GM12878 (cell line): Measurements from ENCODE around the gene OPTC. TPM values are rescaled to one million over a fixed set of nuclear protein-coding genes. Genes with fewer than 3 reads are reported as not detected.

Source experiments
- ATAC-seq: fragments of 200-7000 bp; cut with Tn5 transposase; 3 replicates; pipeline ENCODE4 v1.9.1; 2020; ENCODE audit warnings: mild to moderate bottlenecking, moderate library complexity
- BruUV-seq: library from RNA; stranded (reverse); fragments of 400-500 nt; replicated peaks from 2 replicates; lab custom pipeline; 2021; lab: Mats Ljungman, UMichigan
- CTCF ChIA-PET: fragments of 300-600 bp; sonication (Branson Sonifier 250); formaldehyde crosslinking; extraction: SDS; loops from one replicate; lab custom pipeline; 2021; ENCODE audit warnings: inconsistent platforms; lab: Yijun Ruan, JAX
- POLR2A ChIA-PET: fragments of 350-600 bp; formaldehyde crosslinking; extraction: SDS; loops from one replicate; lab custom pipeline; 2021; ENCODE audit warnings: inconsistent platforms; lab: Charles Lee
- RAD21 ChIA-PET: fragments of 300-600 bp; sonication (Branson Sonifier 250); formaldehyde crosslinking; loops from one replicate; lab custom pipeline; 2023; ENCODE audit warnings: antibody characterized with exemption; ENCODE audit not compliant: unreplicated experiment; lab: Charles Lee
- SMC1A ChIA-PET: fragments of 300-600 bp; sonication (Branson Sonifier 250); formaldehyde crosslinking; loops from one replicate; lab custom pipeline; 2023; ENCODE audit not compliant: unreplicated experiment, uncharacterized antibody; lab: Charles Lee
- DNase-seq: peaks from one replicate; pipeline ENCODE4 v3.0.0-alpha.2; 2011; ENCODE audit warnings: low read depth, low spot score
- FAIRE-seq: peaks from 3 replicates; lab custom pipeline; 2011; peaks lifted over from hg19 to GRCh38; lab: Jason Lieb, UNC
- H2AFZ ChIP-seq: 2 replicates; pipeline ENCODE4 v1.6.0; 2011; ENCODE audit warnings: low read depth, low read length, control low read depth; ENCODE audit not compliant: control insufficient read depth
- H3K27ac ChIP-seq: 2 replicates; pipeline ENCODE4 v1.5.1; 2011; ENCODE audit warnings: control low read depth; ENCODE audit not compliant: control insufficient read depth, insufficient read depth
- H3K27me3 ChIP-seq, 2 experiments: replicated peaks in 1 of 2; 2 replicates each; pipeline versions ENCODE4 v1.6.0 to v1.6.1; 2011; ENCODE audit warnings: low read length in 1 of 2; ENCODE audit not compliant: control insufficient read depth in 2 of 2, insufficient read depth in 2 of 2
- H3K36me3 ChIP-seq, 2 experiments: 2 replicates each; pipeline ENCODE4 v1.5.1; 2011; ENCODE audit warnings: low read length in 1 of 2; ENCODE audit not compliant: control insufficient read depth in 2 of 2, insufficient read depth in 2 of 2
- H3K4me1 ChIP-seq: 2 replicates; pipeline ENCODE4 v1.6.1; 2011; ENCODE audit warnings: mild to moderate bottlenecking, low read length, moderate library complexity, mixed read lengths; ENCODE audit not compliant: control insufficient read depth, insufficient read depth
- H3K4me2 ChIP-seq: 2 replicates; pipeline ENCODE4 v1.6.0; 2011; ENCODE audit warnings: control low read depth; ENCODE audit not compliant: control insufficient read depth, insufficient read depth
- H3K4me3 ChIP-seq: fragments of 200-600 bp; sonication (generic); 2 replicates; pipeline ENCODE4 v1.5.1; 2016
- H3K79me2 ChIP-seq: 2 replicates; pipeline ENCODE4 v1.6.0; 2011; ENCODE audit warnings: low read length; ENCODE audit not compliant: control insufficient read depth, insufficient read depth
- H3K9ac ChIP-seq: 2 replicates; pipeline ENCODE4 v1.8.0; 2011; ENCODE audit warnings: low read length, control low read depth, mixed read lengths; ENCODE audit not compliant: control insufficient read depth, insufficient read depth
- H3K9me3 ChIP-seq: replicated peaks from 3 replicates; pipeline ENCODE4 v1.5.1; 2011; ENCODE audit warnings: mild to moderate bottlenecking, low read length; ENCODE audit not compliant: control insufficient read depth, insufficient read depth
- H4K20me1 ChIP-seq: 2 replicates; pipeline ENCODE4 v1.6.0; 2011; ENCODE audit not compliant: control insufficient read depth, insufficient read depth
- DPF2 ChIP-seq: fragments of 450-650 bp; IDR thresholded peaks from 2 replicates; pipeline ENCODE4 v1.6.1; 2017; ENCODE audit warnings: mild to moderate bottlenecking
- EP300 ChIP-seq, 2 experiments: fragments of 150-350 bp in 1 of 2; IDR thresholded peaks; 2 replicates each; pipeline ENCODE4 v1.6.1; 2011 to 2012; ENCODE audit warnings: low read depth in 2 of 2, low read length in 2 of 2, borderline replicate concordance in 1 of 2, improper control_type of control experiment in 1 of 2, inconsistent platforms in 1 of 2; ENCODE audit not compliant: control insufficient read depth in 1 of 2
- HDAC6 ChIP-seq: fragments of 200-600 bp; sonication (generic); IDR thresholded peaks from one replicate; pipeline ENCODE4 v1.8.0; 2017; ENCODE audit warnings: antibody characterized with exemption; ENCODE audit not compliant: unreplicated experiment
- IRF4 ChIP-seq: IDR thresholded peaks from 2 replicates; pipeline ENCODE4 v1.6.1; 2011; ENCODE audit warnings: low read depth, low read length
- PAX8 ChIP-seq: fragments of 450-650 bp; IDR thresholded peaks from 2 replicates; pipeline ENCODE4 v1.6.1; 2017; ENCODE audit warnings: mild to moderate bottlenecking, moderate library complexity
- SRF ChIP-seq, 2 experiments: IDR thresholded peaks; 2 replicates each; pipeline ENCODE4 v1.6.1; 2011; ENCODE audit warnings: low read depth in 2 of 2, low read length in 2 of 2, mild to moderate bottlenecking in 1 of 2, moderate library complexity in 1 of 2
- SUZ12 ChIP-seq: fragments of 200-600 bp; sonication (generic); IDR thresholded peaks from one replicate; pipeline ENCODE4 v1.6.1; 2018; ENCODE audit warnings: antibody characterized with exemption, mild to moderate bottlenecking; ENCODE audit not compliant: unreplicated experiment
- TAF1 ChIP-seq: IDR thresholded peaks from 2 replicates; pipeline ENCODE4 v1.6.1; 2011; ENCODE audit warnings: mild to moderate bottlenecking, low read depth, low read length, borderline replicate concordance
- TCF12 ChIP-seq: IDR thresholded peaks from 2 replicates; pipeline ENCODE4 v1.6.1; 2011; ENCODE audit warnings: low read depth, mild to moderate bottlenecking, low read length
- ZNF24 ChIP-seq: fragments of 450-650 bp; IDR thresholded peaks from 2 replicates; pipeline ENCODE4 v1.6.1; 2017; ENCODE audit warnings: antibody characterized with exemption, mild to moderate bottlenecking
- ZNF622 ChIP-seq: fragments of 450-650 bp; IDR thresholded peaks from 2 replicates; pipeline ENCODE4 v1.6.1; 2017; ENCODE audit warnings: mild to moderate bottlenecking, inconsistent platforms
- WGBS: methylation state at CpG from one replicate; pipeline ENCODE4 v1.1.6; 2016; ENCODE audit warnings: low lambda C conversion rate; ENCODE audit not compliant: insufficient replicate concordance, insufficient coverage; ENCODE audit errors: missing lambda C conversion rate; 5-methylcytosine and 5-hydroxymethylcytosine counted together
- in situ Hi-C: fragments of 300-500 bp; cut with MboI; formaldehyde crosslinking; loops from 9 replicates; pipeline ENCODE4 v1.14.3; 2018; ENCODE audit warnings: mixed read lengths
- intact Hi-C: fragments of 100-400 bp; cut with micrococcal nuclease; formaldehyde crosslinking; loops from one replicate; pipeline ENCODE4 v1.14.2; 2022; ENCODE audit not compliant: unreplicated experiment
- polyA plus RNA-seq, 11 experiments: library from polyadenylated mRNA; depleted of rRNA in 4 of 11; unstranded in 6 of 11; stranded (reverse) in 5 of 11; fragments of >200 nt; fragmentation: Nextera tagmentation in 4 of 11; fragmentation: Illumina TruSeq in 1 of 11; extraction: Ambion mirVana in 4 of 11; extraction: Trizol in 1 of 11; gene quantifications; 1 replicate in 1 of 11; 2 replicates in 10 of 11; pipeline versions ENCODE4 v1.2.1 to v1.2.3, GENCODE V29; 2011 to 2016; ENCODE audit warnings: inconsistent platforms in 2 of 11, missing spikeins in 2 of 11, low read depth in 1 of 11
- total RNA-seq, 4 experiments: library from RNA; depleted of rRNA in 3 of 4; stranded (reverse); fragments of >200 nt in 3 of 4; fragmentation: Illumina TruSeq in 1 of 4; extraction: Trizol in 1 of 4; gene quantifications; 2 replicates each; pipeline versions ENCODE4 v1.2.1 to v1.2.3, GENCODE V29; 2013 to 2021
- TF ChIP-seq, protein P1 (sequence below): IDR thresholded peaks from 2 replicates; pipeline ENCODE4 v1.6.1; 2012; ENCODE audit warnings: mild to moderate bottlenecking, low read depth, low read length
- TF ChIP-seq, protein P2 (sequence below): fragments of 450-650 bp; IDR thresholded peaks from 2 replicates; pipeline ENCODE4 v1.6.1; 2017; ENCODE audit warnings: antibody characterized with exemption, mild to moderate bottlenecking, moderate library complexity
- TF ChIP-seq, protein P3 (sequence below): IDR thresholded peaks from 2 replicates; pipeline ENCODE4 v1.6.1; 2012; ENCODE audit warnings: low read depth, low read length, improper control_type of control experiment

OPTC gene
- total and polyA plus RNA-seq, 10 of the 15 experiments (the other 5 are each of a cell fraction or from before 2014, with no cell fraction given) = not detected

DNA sequence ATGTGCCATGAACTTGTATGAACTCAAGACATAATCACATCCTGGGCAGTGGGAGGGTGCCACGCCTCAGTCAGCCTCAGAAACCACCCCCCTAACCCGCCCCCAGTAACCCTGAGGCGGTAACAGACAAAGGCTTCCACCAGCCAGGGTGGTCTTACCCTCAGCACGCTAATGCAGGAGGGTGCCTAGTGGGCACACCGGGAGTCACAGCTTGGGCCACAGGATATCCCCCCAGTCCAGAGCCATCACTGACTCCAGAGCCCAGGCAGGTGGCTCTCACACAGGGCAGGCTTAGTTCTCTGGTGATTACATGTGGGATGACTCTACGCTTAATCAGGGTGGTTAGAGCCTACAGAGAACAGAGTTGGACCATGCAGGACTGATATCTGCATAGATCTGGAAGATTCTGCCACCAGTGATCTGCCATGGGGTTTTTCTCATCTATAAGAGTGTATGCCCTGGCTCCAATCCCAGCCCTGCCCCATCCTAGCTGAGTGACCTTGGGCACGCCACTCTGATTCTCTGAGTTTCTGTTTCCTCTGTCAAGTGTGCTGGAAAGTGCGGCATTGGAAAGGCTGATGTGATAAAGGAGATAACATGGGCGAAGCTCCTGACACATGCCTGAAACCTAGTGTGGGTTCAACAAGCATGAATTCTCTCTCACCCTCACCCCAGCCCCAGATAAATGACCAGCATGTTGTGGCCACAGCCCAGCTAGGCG, 27.3 kb downstream of the OPTC start:
- Histone ChIP-seq H3K27me3 (no peaks in the 10 kb centered on the region; a peak in 1 of 4 replicates), H3K9ac (no peak overlapping the region), H3K27ac (no peak overlapping the region), H3K4me1 (no peaks in the 10 kb centered on the region), H3K36me3 (no peaks in the 10 kb centered on the region), H2AFZ (no peak overlapping the region), H4K20me1 (no peaks in the 10 kb centered on the region), H3K79me2 (no peaks in the 10 kb centered on the region), H3K4me3 (no peak overlapping the region), H3K9me3 (no peaks in the 10 kb centered on the region), H3K4me2 (no peak overlapping the region)
- whole genome bisulfite sequencing = 18% methylated on average over 10 of the region's 10 CpGs
- FAIRE-seq (no peak), ATAC-seq (no peak; the same call in 1 of the 3 replicates), DNase-seq (no peak)
- in situ Hi-C loops = no loop called here
- BruUV-seq = no TSS peak
- SMC1A ChIA-PET = no interaction called here
- CTCF ChIA-PET = no interaction called here
- POLR2A ChIA-PET = no interaction called here
- RAD21 ChIA-PET = no interaction called here
- intact Hi-C loops = no loop called here
- TF ChIP-seq DPF2 (no peak), SUZ12 (no peak), ZNF622 (no peak), IRF4 (no peak), EP300 (IDR thresholded peaks at IDR 0.05; ENCODE audit: borderline replicate concordance in 1 of 2, control insufficient read depth in 1 of 2, low read depth in 2 of 2, low read length in 2 of 2) (no peak), SRF (IDR thresholded peaks at IDR 0.05; ENCODE audit: low read depth in 2 of 2, low read length in 2 of 2) (no peak), PAX8 (no peak), ZNF24 (no peak), HDAC6 (no peak), TAF1 (no peak), TCF12 (no peak)
- TF ChIP-seq, protein P1, sequence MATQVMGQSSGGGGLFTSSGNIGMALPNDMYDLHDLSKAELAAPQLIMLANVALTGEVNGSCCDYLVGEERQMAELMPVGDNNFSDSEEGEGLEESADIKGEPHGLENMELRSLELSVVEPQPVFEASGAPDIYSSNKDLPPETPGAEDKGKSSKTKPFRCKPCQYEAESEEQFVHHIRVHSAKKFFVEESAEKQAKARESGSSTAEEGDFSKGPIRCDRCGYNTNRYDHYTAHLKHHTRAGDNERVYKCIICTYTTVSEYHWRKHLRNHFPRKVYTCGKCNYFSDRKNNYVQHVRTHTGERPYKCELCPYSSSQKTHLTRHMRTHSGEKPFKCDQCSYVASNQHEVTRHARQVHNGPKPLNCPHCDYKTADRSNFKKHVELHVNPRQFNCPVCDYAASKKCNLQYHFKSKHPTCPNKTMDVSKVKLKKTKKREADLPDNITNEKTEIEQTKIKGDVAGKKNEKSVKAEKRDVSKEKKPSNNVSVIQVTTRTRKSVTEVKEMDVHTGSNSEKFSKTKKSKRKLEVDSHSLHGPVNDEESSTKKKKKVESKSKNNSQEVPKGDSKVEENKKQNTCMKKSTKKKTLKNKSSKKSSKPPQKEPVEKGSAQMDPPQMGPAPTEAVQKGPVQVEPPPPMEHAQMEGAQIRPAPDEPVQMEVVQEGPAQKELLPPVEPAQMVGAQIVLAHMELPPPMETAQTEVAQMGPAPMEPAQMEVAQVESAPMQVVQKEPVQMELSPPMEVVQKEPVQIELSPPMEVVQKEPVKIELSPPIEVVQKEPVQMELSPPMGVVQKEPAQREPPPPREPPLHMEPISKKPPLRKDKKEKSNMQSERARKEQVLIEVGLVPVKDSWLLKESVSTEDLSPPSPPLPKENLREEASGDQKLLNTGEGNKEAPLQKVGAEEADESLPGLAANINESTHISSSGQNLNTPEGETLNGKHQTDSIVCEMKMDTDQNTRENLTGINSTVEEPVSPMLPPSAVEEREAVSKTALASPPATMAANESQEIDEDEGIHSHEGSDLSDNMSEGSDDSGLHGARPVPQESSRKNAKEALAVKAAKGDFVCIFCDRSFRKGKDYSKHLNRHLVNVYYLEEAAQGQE = no peak
- TF ChIP-seq, protein P2, sequence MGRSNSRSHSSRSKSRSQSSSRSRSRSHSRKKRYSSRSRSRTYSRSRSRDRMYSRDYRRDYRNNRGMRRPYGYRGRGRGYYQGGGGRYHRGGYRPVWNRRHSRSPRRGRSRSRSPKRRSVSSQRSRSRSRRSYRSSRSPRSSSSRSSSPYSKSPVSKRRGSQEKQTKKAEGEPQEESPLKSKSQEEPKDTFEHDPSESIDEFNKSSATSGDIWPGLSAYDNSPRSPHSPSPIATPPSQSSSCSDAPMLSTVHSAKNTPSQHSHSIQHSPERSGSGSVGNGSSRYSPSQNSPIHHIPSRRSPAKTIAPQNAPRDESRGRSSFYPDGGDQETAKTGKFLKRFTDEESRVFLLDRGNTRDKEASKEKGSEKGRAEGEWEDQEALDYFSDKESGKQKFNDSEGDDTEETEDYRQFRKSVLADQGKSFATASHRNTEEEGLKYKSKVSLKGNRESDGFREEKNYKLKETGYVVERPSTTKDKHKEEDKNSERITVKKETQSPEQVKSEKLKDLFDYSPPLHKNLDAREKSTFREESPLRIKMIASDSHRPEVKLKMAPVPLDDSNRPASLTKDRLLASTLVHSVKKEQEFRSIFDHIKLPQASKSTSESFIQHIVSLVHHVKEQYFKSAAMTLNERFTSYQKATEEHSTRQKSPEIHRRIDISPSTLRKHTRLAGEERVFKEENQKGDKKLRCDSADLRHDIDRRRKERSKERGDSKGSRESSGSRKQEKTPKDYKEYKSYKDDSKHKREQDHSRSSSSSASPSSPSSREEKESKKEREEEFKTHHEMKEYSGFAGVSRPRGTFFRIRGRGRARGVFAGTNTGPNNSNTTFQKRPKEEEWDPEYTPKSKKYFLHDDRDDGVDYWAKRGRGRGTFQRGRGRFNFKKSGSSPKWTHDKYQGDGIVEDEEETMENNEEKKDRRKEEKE = no peak
- TF ChIP-seq, protein P3, sequence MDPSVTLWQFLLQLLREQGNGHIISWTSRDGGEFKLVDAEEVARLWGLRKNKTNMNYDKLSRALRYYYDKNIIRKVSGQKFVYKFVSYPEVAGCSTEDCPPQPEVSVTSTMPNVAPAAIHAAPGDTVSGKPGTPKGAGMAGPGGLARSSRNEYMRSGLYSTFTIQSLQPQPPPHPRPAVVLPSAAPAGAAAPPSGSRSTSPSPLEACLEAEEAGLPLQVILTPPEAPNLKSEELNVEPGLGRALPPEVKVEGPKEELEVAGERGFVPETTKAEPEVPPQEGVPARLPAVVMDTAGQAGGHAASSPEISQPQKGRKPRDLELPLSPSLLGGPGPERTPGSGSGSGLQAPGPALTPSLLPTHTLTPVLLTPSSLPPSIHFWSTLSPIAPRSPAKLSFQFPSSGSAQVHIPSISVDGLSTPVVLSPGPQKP = no peak
